NCI-H1092 treated with DMSO at 0.1 percent for 48 hours (cell line): ENCODE results near the gene NUP98.
"Not testable (repeated sequence)": the region's sequence is repeated elsewhere in the genome, so short reads cannot be mapped to it uniquely, and the experiment has no call there.

Experiments
- DNase-seq: peaks from one replicate; lab custom pipeline; 2025; lab: John Stamatoyannopoulos, UW

Gene NUP98

GRCh38 chr11:3799143-3799542, 1.8 kb upstream of the NUP98 start:
- DNase-seq: no peak

GRCh38 chr11:3796801-3797328, 489 bp downstream of the NUP98 start:
- DNase-seq: peak; percentile 38

DNA sequence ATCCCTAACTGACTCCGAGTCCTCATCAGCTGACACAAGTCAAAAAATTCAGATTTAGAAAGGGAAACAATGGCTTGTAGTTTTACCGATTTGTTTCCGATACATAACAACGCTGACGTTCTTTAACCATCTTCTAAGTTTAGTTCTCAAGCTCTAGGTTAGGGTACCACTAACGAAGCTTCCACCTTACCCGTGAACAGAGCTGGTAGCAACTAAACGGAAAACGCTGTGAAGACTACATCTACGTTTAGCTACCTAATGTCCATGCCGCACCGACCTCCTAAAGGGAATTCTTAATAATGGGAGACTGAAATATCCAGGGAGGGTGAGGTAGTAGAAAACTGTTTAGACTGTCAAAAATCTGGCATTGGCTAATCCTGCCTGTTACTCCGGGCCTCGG, 1.0 kb downstream of the NUP98 start:
- no peak for DNase-seq

GRCh38 chr11:3796002-3796311, 1.4 kb downstream of the NUP98 start:
- DNase-seq: no peak

- no peak for DNase-seq
Measured at GRCh38 chr11:3795131-3796001, 2.0 kb downstream of the NUP98 start.

GRCh38 chr11:3794387-3794786, 3.0 kb downstream of the NUP98 start:
- not testable (repeated sequence) for DNase-seq

- no peak for DNase-seq
Measured at GRCh38 chr11:3786781-3787428, 10.4 kb downstream of the NUP98 start.

DNA sequence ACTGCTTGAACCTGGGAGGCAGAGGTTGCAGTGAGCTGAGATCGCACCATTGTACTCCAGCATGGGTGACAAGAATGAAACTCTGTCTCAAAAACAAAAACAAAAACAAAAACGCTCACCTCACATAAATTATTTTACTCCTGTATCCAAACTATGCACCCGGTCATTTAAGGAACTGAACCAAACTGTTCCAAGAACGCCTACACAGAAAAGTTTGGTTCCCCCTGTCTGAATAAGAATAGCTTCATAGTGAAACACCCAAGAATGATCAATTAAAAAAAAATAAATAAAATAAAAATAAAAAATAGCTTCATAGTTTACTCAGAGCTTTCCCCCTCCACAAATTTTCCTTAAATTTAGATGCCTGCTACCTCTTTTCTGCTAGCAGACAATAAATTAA, 13.7 kb downstream of the NUP98 start:
- no peak for DNase-seq

- no peak for DNase-seq
Measured at GRCh38 chr11:3782963-3783362, 14.4 kb downstream of the NUP98 start.

- DNase-seq: no peak
Measured at GRCh38 chr11:3781423-3781822, 15.9 kb downstream of the NUP98 start.

GRCh38 chr11:3775736-3776406, 21.5 kb downstream of the NUP98 start:
- no peak for DNase-seq

GRCh38 chr11:3773180-3773579, 24.2 kb downstream of the NUP98 start:
- DNase-seq: no peak

- no peak for DNase-seq
Measured at GRCh38 chr11:3767536-3767935, 29.8 kb downstream of the NUP98 start.

- not testable (repeated sequence) for DNase-seq
Measured at GRCh38 chr11:3766836-3767235, 30.5 kb downstream of the NUP98 start.

GRCh38 chr11:3764266-3764665, 33.1 kb downstream of the NUP98 start:
- DNase-seq: no peak

DNA sequence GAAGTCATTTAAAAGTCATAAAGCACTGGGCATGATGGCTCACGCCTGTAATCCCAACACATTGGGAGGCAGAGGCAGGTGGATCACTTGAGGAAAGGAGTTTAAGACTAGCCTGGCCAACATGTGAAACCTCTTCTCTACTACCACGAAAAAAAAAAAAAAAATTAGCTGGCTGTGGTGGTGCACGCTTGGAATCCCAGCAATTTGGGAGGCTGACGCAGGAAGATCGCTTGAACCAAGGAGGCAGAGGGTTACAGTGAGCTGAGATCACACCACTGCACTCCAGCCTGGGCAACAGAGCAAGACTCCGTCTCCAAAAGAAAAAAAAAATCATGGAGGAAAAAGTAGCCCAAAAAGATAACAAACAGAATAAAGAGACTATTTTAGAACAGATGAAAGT, 42.2 kb downstream of the NUP98 start:
- DNase-seq: no peak

DNA sequence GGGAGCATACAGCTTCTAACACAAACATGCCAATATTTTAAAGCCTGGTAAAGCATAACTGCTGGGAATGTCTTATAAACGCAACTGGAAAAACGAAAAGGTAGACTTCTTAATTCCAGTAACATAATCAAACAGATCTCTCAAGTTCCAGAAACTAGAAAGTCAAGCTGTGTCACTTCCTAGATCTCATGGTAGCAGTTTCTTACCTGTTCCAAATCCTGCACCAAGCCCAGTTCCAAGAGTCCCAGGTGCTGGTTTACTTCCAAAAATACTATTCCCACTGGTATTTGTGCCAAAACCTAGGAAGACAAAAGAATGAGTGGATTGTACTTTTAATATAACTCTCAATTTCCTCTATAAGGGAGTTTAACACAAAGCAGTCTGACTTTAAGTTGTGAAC, 44.2 kb downstream of the NUP98 start:
- no peak for DNase-seq

GRCh38 chr11:3747704-3748103, 49.6 kb downstream of the NUP98 start:
- DNase-seq: no peak

- DNase-seq: no peak
Measured at GRCh38 chr11:3745161-3745560, 52.2 kb downstream of the NUP98 start.

DNA sequence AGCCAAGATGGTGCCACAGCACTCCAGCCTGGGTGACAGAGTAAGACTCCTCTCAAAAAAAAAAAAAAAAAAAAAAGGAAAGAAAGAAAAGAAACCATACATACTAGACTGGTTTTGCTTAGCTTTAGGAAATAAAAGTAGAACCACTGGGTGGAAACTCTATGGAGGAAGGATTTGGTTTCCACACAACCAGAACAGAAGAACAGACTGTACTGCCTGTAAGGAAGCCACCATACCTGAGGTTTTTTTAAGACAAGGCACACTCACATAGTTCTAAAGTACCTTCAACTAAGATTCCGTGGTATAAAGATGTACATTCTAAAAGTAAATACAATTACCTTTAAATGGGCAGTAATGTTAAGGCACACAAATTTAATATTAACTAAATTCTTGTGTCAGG, 58.6 kb downstream of the NUP98 start:
- DNase-seq: no peak

- DNase-seq: no peak
Measured at GRCh38 chr11:3738241-3738640, 59.1 kb downstream of the NUP98 start.

- DNase-seq: no peak
Measured at GRCh38 chr11:3737386-3737933, 59.9 kb downstream of the NUP98 start.

GRCh38 chr11:3736816-3737215, 60.5 kb downstream of the NUP98 start:
- DNase-seq: no peak
